ENCODE data around the gene ROBO2. TPM values are rescaled to one million over a fixed set of nuclear protein-coding genes. Genes with fewer than 3 reads are reported as not detected.
A peak's percentile ranks its signal among the peaks of the same experiment; 100 is the strongest.

The ROBO2 gene
- polyA plus RNA-seq, 1 experiment = 16.3 TPM

- H3K9me3 ChIP-seq (ENCODE audit: control insufficient read depth, insufficient read depth, low read length) = no peaks in the 10 kb centered on the region
- no peak for DNase-seq (ENCODE audit: low read depth, low spot score)
- POLR2A ChIA-PET = no interaction called here
- no peak overlapping the region for H3K27ac ChIP-seq (ENCODE audit: low read depth, low read length)
- CTCF ChIA-PET = no interaction called here
- TF ChIP-seq CTCF (IDR thresholded peaks at IDR 0.05; ENCODE audit: low read depth, low read length) = no peak
- H3K27me3 ChIP-seq (ENCODE audit: control insufficient read depth, insufficient read depth, low read length) = no peaks in the 10 kb centered on the region
- no peak overlapping the region for H3K4me3 ChIP-seq (ENCODE audit: low read depth, low read length)
These were observed 315.1 kb downstream of the ROBO2 start for GRCh38 chr3:77354958-77355357.

- no peaks in the 10 kb centered on the region for H3K9me3 ChIP-seq (ENCODE audit: control insufficient read depth, insufficient read depth, low read length)
- no peaks in the 10 kb centered on the region for H3K27me3 ChIP-seq (ENCODE audit: control insufficient read depth, insufficient read depth, low read length)
- no peak overlapping the region for H3K27ac ChIP-seq (ENCODE audit: low read depth, low read length)
- CTCF ChIA-PET = no interaction called here
- POLR2A ChIA-PET = no interaction called here
- no peak for TF ChIP-seq CTCF (IDR thresholded peaks at IDR 0.05; ENCODE audit: low read depth, low read length)
- H3K4me3 ChIP-seq (ENCODE audit: low read depth, low read length) = no peak overlapping the region
- no peak for DNase-seq (ENCODE audit: low read depth, low spot score)
These were observed 323.0 kb downstream of the ROBO2 start for GRCh38 chr3:77362936-77363335.

GRCh38 chr3:77365152-77365551 is 325.3 kb downstream of the ROBO2 start:
- H3K9me3 ChIP-seq (ENCODE audit: control insufficient read depth, insufficient read depth, low read length) = no peaks in the 10 kb centered on the region
- no peak overlapping the region for H3K27ac ChIP-seq (ENCODE audit: low read depth, low read length)
- H3K4me3 ChIP-seq (ENCODE audit: low read depth, low read length) = no peak overlapping the region
- ChIA-PET POLR2A (interaction anchor here (0.7 kb wide), 1 partner anchor 55 kb away, joined by 7 read pairs; no protein-coding TSS in a partner anchor), CTCF (no interaction called here)
- TF ChIP-seq CTCF (IDR thresholded peaks at IDR 0.05; ENCODE audit: low read depth, low read length) = no peak
- H3K27me3 ChIP-seq (ENCODE audit: control insufficient read depth, insufficient read depth, low read length) = no peaks in the 10 kb centered on the region
- no peak for DNase-seq (ENCODE audit: low read depth, low spot score)

- ChIA-PET POLR2A (no interaction called here), CTCF (no interaction called here)
- Histone ChIP-seq H3K27ac (ENCODE audit: low read depth, low read length) (no peak overlapping the region), H3K9me3 (ENCODE audit: control insufficient read depth, insufficient read depth, low read length) (no peaks in the 10 kb centered on the region), H3K27me3 (ENCODE audit: control insufficient read depth, insufficient read depth, low read length) (no peaks in the 10 kb centered on the region), H3K4me3 (ENCODE audit: low read depth, low read length) (no peak overlapping the region)
- DNase-seq (ENCODE audit: low read depth, low spot score) = peak; percentile 44
- no peak for TF ChIP-seq CTCF (IDR thresholded peaks at IDR 0.05; ENCODE audit: low read depth, low read length)
These were observed 330.5 kb downstream of the ROBO2 start for GRCh38 chr3:77370413-77370812.

GRCh38 chr3:77372018-77372417 is 332.1 kb downstream of the ROBO2 start:
- ChIA-PET CTCF (interaction anchor here (1.0 kb wide), 1 partner anchor 52 kb away, joined by 3 read pairs; no protein-coding TSS in a partner anchor), POLR2A (no interaction called here)
- Histone ChIP-seq H3K9me3 (ENCODE audit: control insufficient read depth, insufficient read depth, low read length) (no peaks in the 10 kb centered on the region), H3K27ac (ENCODE audit: low read depth, low read length) (no peak overlapping the region), H3K4me3 (ENCODE audit: low read depth, low read length) (no peak overlapping the region), H3K27me3 (ENCODE audit: control insufficient read depth, insufficient read depth, low read length) (no peaks in the 10 kb centered on the region)
- DNase-seq (ENCODE audit: low read depth, low spot score) = no peak
- no peak for TF ChIP-seq CTCF (IDR thresholded peaks at IDR 0.05; ENCODE audit: low read depth, low read length)

Data from AG04450 (cell line).